HCT116 (cell line): ENCODE data around the gene TRIM45. TPM values are rescaled to one million over a fixed set of nuclear protein-coding genes. Genes with fewer than 3 reads are reported as not detected.

Experiments
- ATAC-seq: fragments of 200-7000 bp; cut with Tn5 transposase; 2 replicates; pipeline ENCODE4 v1.9.1; 2020; ENCODE audit warnings: mild to moderate bottlenecking, moderate library complexity
- Bru-seq: library from RNA; stranded (reverse); fragments of 400-500 nt; gene quantifications from one replicate; lab custom pipeline; 2021; lab: Mats Ljungman, UMichigan
- BruChase-seq, 2 experiments: library from RNA; stranded (reverse); fragments of 400-500 nt; gene quantifications; one replicate each; lab custom pipeline; 2021; lab: Mats Ljungman, UMichigan
- BruUV-seq: library from RNA; stranded (reverse); fragments of 400-500 nt; replicated peaks from 2 replicates; lab custom pipeline; 2021; lab: Mats Ljungman, UMichigan
- CTCF ChIA-PET: fragments of 300-600 bp; sonication (Branson Sonifier 250); formaldehyde crosslinking; loops from one replicate; lab custom pipeline; 2021; ENCODE audit warnings: antibody characterized with exemption; lab: Charles Lee
- POLR2A ChIA-PET: fragments of 300-600, 350-600 bp; sonication (Branson Sonifier 250); formaldehyde crosslinking; loops from one replicate; lab custom pipeline; 2021; ENCODE audit warnings: antibody characterized with exemption; lab: Charles Lee
- RAD21 ChIA-PET, 2 experiments: fragments of 300-600 bp; sonication (Branson Sonifier 250); formaldehyde crosslinking; loops; one replicate each; lab custom pipeline; 2023; ENCODE audit warnings: low total read pairs in 2 of 2; ENCODE audit not compliant: uncharacterized antibody in 2 of 2, unreplicated experiment in 2 of 2, low non-redundant PET in 1 of 2; lab: Charles Lee
- DNase-seq: peaks from one replicate; pipeline ENCODE4 v3.0.0-alpha.2; 2010; ENCODE audit warnings: low read depth, low spot score
- H2AFZ ChIP-seq: fragments of 200-600 bp; shearing (Covaris generic), sonication (generic); 2 replicates; pipeline ENCODE4 v1.6.1; 2017; ENCODE audit warnings: low read depth, mixed run types, mixed read lengths, antibody characterized with exemption, low read length; ENCODE audit not compliant: poor library complexity, severe bottlenecking
- H3K27ac ChIP-seq: 2 replicates; pipeline ENCODE4 v1.5.1; 2012; ENCODE audit warnings: low read depth, low read length
- H3K27me3 ChIP-seq: fragments of 200-600 bp; sonication (generic); 2 replicates; pipeline ENCODE4 v1.6.1; 2016; ENCODE audit warnings: mixed run types, low read length, mixed read lengths; ENCODE audit not compliant: insufficient read depth
- H3K36me3 ChIP-seq, 2 experiments: fragments of 200-500 bp in 1 of 2; fragments of 200-600 bp in 1 of 2; sonication (Bioruptor generic) in 1 of 2; sonication (generic) in 1 of 2; 2 replicates each; pipeline versions ENCODE4 v1.5.1 to v1.6.1; 2014 to 2016; ENCODE audit warnings: low read length in 2 of 2, inconsistent platforms in 1 of 2, mixed read lengths in 1 of 2, mixed run types in 1 of 2; ENCODE audit not compliant: insufficient read depth in 2 of 2, control insufficient read depth in 1 of 2
- H3K4me1 ChIP-seq, 2 experiments: fragments of 200-600 bp in 1 of 2; sonication (generic) in 1 of 2; 2 replicates each; pipeline versions ENCODE4 v1.5.1 to v1.6.1; 2012 to 2017; ENCODE audit warnings: low read length in 2 of 2, inconsistent platforms in 1 of 2, mild to moderate bottlenecking in 1 of 2, mixed read lengths in 1 of 2, mixed run types in 1 of 2, moderate library complexity in 1 of 2; ENCODE audit not compliant: insufficient read depth in 2 of 2, control insufficient read depth in 1 of 2
- H3K4me2 ChIP-seq: fragments of 200-600 bp; sonication (generic); 2 replicates; pipeline ENCODE4 v1.6.1; 2017; ENCODE audit warnings: mixed run types, low read length, mixed read lengths
- H3K4me3 ChIP-seq, 2 experiments: fragments of 200-600 bp in 1 of 2; sonication (generic) in 1 of 2; replicated peaks in 1 of 2; 2 replicates each; pipeline ENCODE4 v1.5.1; 2011 to 2016; ENCODE audit warnings: low read length in 2 of 2, control low read depth in 1 of 2, low read depth in 1 of 2, mild to moderate bottlenecking in 1 of 2, mixed read lengths in 1 of 2, mixed run types in 1 of 2
- H3K79me2 ChIP-seq: fragments of 200-600 bp; sonication (generic); 2 replicates; pipeline ENCODE4 v1.6.1; 2017; ENCODE audit warnings: mild to moderate bottlenecking, mixed run types, low read length, moderate library complexity, mixed read lengths; ENCODE audit not compliant: insufficient read depth
- H3K9ac ChIP-seq: fragments of 200-600 bp; sonication (generic); 2 replicates; pipeline ENCODE4 v1.6.1; 2016; ENCODE audit warnings: low read length, mixed read lengths
- H3K9me2 ChIP-seq: fragments of 200-600 bp; sonication (generic), shearing (Covaris generic); 2 replicates; pipeline ENCODE4 v1.6.1; 2017; ENCODE audit warnings: mixed run types, mild to moderate bottlenecking, moderate library complexity; ENCODE audit not compliant: insufficient read depth
- H3K9me3 ChIP-seq, 2 experiments: fragments of 200-500 bp in 1 of 2; fragments of 200-600 bp in 1 of 2; sonication (Bioruptor generic) in 1 of 2; sonication (generic) in 1 of 2; 2 replicates each; pipeline ENCODE4 v1.6.1; 2014 to 2017; ENCODE audit warnings: low read length in 2 of 2, mixed read lengths in 2 of 2, inconsistent platforms in 1 of 2, low read depth in 1 of 2, mild to moderate bottlenecking in 1 of 2, mixed run types in 1 of 2, moderate library complexity in 1 of 2; ENCODE audit not compliant: control insufficient read depth in 1 of 2, insufficient read depth in 1 of 2
- H4K20me1 ChIP-seq: fragments of 200-600 bp; sonication (generic), shearing (Covaris generic); 2 replicates; pipeline ENCODE4 v1.6.1; 2017; ENCODE audit warnings: mixed run types, mild to moderate bottlenecking, moderate library complexity; ENCODE audit not compliant: insufficient read depth
- ATF3 ChIP-seq: IDR thresholded peaks from 2 replicates; pipeline ENCODE4 v1.6.1; 2012
- CBX3 ChIP-seq: IDR thresholded peaks from 2 replicates; pipeline ENCODE4 v1.6.1; 2012; ENCODE audit warnings: low read depth
- CTCF ChIP-seq, 3 experiments: fragments of 200-600 bp in 1 of 3; sonication (generic) in 1 of 3; IDR thresholded peaks in 2 of 3; conservative IDR thresholded peaks in 1 of 3; 2 replicates each; pipeline ENCODE4 v1.5.1; 2012 to 2017; ENCODE audit warnings: low read depth in 2 of 3, low read length in 2 of 3, antibody characterized with exemption in 1 of 3, borderline replicate concordance in 1 of 3, control low read depth in 1 of 3, mild to moderate bottlenecking in 1 of 3, mixed read lengths in 1 of 3, mixed run types in 1 of 3, moderate library complexity in 1 of 3; ENCODE audit not compliant: insufficient read depth in 1 of 3
- EZH2phosphoT487 ChIP-seq: fragments of 200-600 bp; IDR thresholded peaks from 2 replicates; pipeline ENCODE4 v1.6.1; 2018; ENCODE audit warnings: antibody characterized with exemption, borderline replicate concordance
- FOSL1 ChIP-seq: IDR thresholded peaks from 2 replicates; pipeline ENCODE4 v1.6.1; 2012; ENCODE audit warnings: low read depth
- JUND ChIP-seq: IDR thresholded peaks from 2 replicates; pipeline ENCODE4 v1.6.1; 2012
- MAX ChIP-seq: IDR thresholded peaks from 2 replicates; pipeline ENCODE4 v1.6.1; 2012
- POLR2A ChIP-seq: IDR thresholded peaks from 2 replicates; pipeline ENCODE4 v1.7.0; 2011; ENCODE audit warnings: borderline replicate concordance; ENCODE audit not compliant: insufficient read depth, insufficient read length; ENCODE audit errors: extremely low read depth
- POLR2AphosphoS5 ChIP-seq: IDR thresholded peaks from 2 replicates; pipeline ENCODE4 v1.6.1; 2011; ENCODE audit warnings: mild to moderate bottlenecking, low read depth, low read length, moderate library complexity
- RAD21 ChIP-seq: IDR thresholded peaks from 2 replicates; pipeline ENCODE4 v1.6.1; 2012; ENCODE audit warnings: low read depth, mild to moderate bottlenecking
- REST ChIP-seq: IDR thresholded peaks from 2 replicates; pipeline ENCODE4 v1.6.1; 2012; ENCODE audit warnings: low read depth
- SIN3A ChIP-seq: IDR thresholded peaks from 2 replicates; pipeline ENCODE4 v1.6.1; 2012; ENCODE audit warnings: low read depth
- SP1 ChIP-seq: IDR thresholded peaks from 2 replicates; pipeline ENCODE4 v1.6.1; 2012; ENCODE audit warnings: low read depth
- SRF ChIP-seq: IDR thresholded peaks from 2 replicates; pipeline ENCODE4 v1.6.1; 2012; ENCODE audit warnings: low read depth
- YY1 ChIP-seq: IDR thresholded peaks from 2 replicates; pipeline ENCODE4 v1.6.1; 2011; ENCODE audit warnings: low read length, low read depth, moderate library complexity, mild to moderate bottlenecking; ENCODE audit not compliant: insufficient replicate concordance; ENCODE audit errors: extremely low read depth
- ZBTB33 ChIP-seq: IDR thresholded peaks from 2 replicates; pipeline ENCODE4 v1.6.1; 2011; ENCODE audit warnings: mild to moderate bottlenecking, low read length, moderate library complexity; ENCODE audit not compliant: insufficient replicate concordance; ENCODE audit errors: extremely low read depth
- ZFX ChIP-seq: fragments of 450-650 bp; IDR thresholded peaks from 2 replicates; pipeline ENCODE4 v1.6.1; 2017
- intact Hi-C: fragments of 100-400 bp; cut with micrococcal nuclease; formaldehyde crosslinking; loops from 2 replicates; pipeline ENCODE4 v1.10.0; 2022
- long read RNA-seq: library from polyadenylated mRNA; unstranded; transcript quantifications from one replicate; pipeline ENCODE4 v2.0.0, GENCODE V29; 2021; ENCODE audit not compliant: unreplicated experiment
- polyA plus RNA-seq: library from polyadenylated mRNA; unstranded; fragments of >200 nt; gene quantifications from 2 replicates; pipeline ENCODE4 v1.2.1, GENCODE V29; 2012; ENCODE audit warnings: missing spikeins
- total RNA-seq: library from RNA; stranded (reverse); gene quantifications from one replicate; pipeline ENCODE4 v1.2.1, GENCODE V29; 2021; ENCODE audit not compliant: unreplicated experiment

TRIM45 gene
- 3.5 TPM for total RNA-seq
- 4.0 TPM in 2 replicates for polyA plus RNA-seq
- Bru-seq, nascent RNA = percentile 45 among the genes with signal in this experiment
- BruChase-seq, experiment 1, labeled RNA remaining after a 6-hour chase = percentile 46 among the genes with signal in this experiment
- BruChase-seq, experiment 2, labeled RNA remaining after a 2-hour chase = percentile 50 among the genes with signal in this experiment
- long read RNA-seq, partial matches to known transcripts = 4 of 11 reads
- long read RNA-seq, other reads (novel, unspliced or antisense) = 3 of 11 reads

GRCh38 chr1:117121589-117122329 lies at the start of gene TRIM45:
Gene TRIM45 (minus strand): TSS chr1:117121749. CDS start chr1:117121201, 548 bp downstream.
- Histone ChIP-seq H3K4me2 (peak within 1 kb of the TSS; percentile 94), H3K4me1 (peaks cover 0 to 14% of the 10 kb centered on the region in 2 experiments; a peak in 1 of 4 replicates), H3K4me3 (peak within 1 kb of the TSS; percentile 46 to 67), H2AFZ (peak within 1 kb of the TSS; percentile 95), H3K9ac (peak within 1 kb of the TSS; percentile 70), H3K27me3 (peaks cover 9% of the 10 kb centered on the region; the same call in 1 of the 2 replicates), H3K9me3 (no peaks in the 10 kb centered on the region), H3K79me2 (no peaks in the 10 kb centered on the region), H3K36me3 (no peaks in the 10 kb centered on the region), H3K9me2 (no peaks in the 10 kb centered on the region), H4K20me1 (no peaks in the 10 kb centered on the region), H3K27ac (peak within 1 kb of the TSS; percentile 58)
- ChIA-PET RAD21 (no interaction called here), POLR2A (no interaction called here), CTCF (interaction anchor here (0.8 to 2.6 kb wide), 4 partner anchors 11 to 163 kb away, joined by 3 to 15 read pairs (median 4); no protein-coding TSS in a partner anchor)
- no TSS peak for BruUV-seq
- DNase-seq (peak; percentile 90), ATAC-seq (peak; percentile 97)
- intact Hi-C loops = loop anchor here (10.0 kb wide), 1 partner anchor 633 kb away; no protein-coding TSS in a partner anchor
- TF ChIP-seq CBX3 (no peak), EZH2phosphoT487 (no peak), SIN3A (no peak), CTCF (IDR thresholded peaks at IDR 0.05 in 2 of 3, conservative IDR thresholded peaks at IDR 0.05 in 1 of 3; ENCODE audit: borderline replicate concordance in 1 of 3, insufficient read depth in 1 of 3, low read depth in 2 of 3, low read length in 2 of 3) (peak; percentile 52 to 75 (median 68); a peak in 5 of 6 replicates), POLR2A (peak; percentile 32), YY1 (no peak), FOSL1 (no peak), RAD21 (peak; percentile 61), MAX (peak; percentile 97), SRF (no peak), ZBTB33 (no peak), POLR2AphosphoS5 (peak; percentile 65), REST (no peak), ZFX (peak; percentile 34), ATF3 (no peak), SP1 (peak; percentile 79), JUND (no peak)
